ENCODE measurements around the gene IST1.
"Not testable (repeated sequence)": the region's sequence is repeated elsewhere in the genome, so short reads cannot be mapped to it uniquely, and the experiment has no call there.

Gene IST1

GRCh38 chr16:71902656-71903365, 7.5 kb downstream of the IST1 start:
- H3K36me3 ChIP-seq = no peaks in the 10 kb centered on the region
- DNase-seq = no peak
- no peak for TF ChIP-seq CTCF (IDR thresholded peaks at IDR 0.05)
- H3K27me3 ChIP-seq = no peaks in the 10 kb centered on the region
- H3K4me3 ChIP-seq = no peak overlapping the region
- peaks cover 0 to 86% (median 30%) of the 10 kb centered on the region in 4 donors for H3K4me1 ChIP-seq
- H3K27ac ChIP-seq = no peak overlapping the region
- intact Hi-C loops (cut with DNase I; ENCODE audit: low total_unique reads) = no loop called here
- no peaks in the 10 kb centered on the region for H3K9me3 ChIP-seq

- Histone ChIP-seq H3K9me3 (no peaks in the 10 kb centered on the region), H3K27me3 (no peaks in the 10 kb centered on the region), H3K36me3 (no peaks in the 10 kb centered on the region), H3K4me1 (peaks cover 0 to 86% (median 28%) of the 10 kb centered on the region in 4 donors), H3K4me3 (no peak overlapping the region), H3K27ac (no peak overlapping the region)
- no peak for DNase-seq
- TF ChIP-seq CTCF (IDR thresholded peaks at IDR 0.05) = no peak
- intact Hi-C loops (cut with DNase I; ENCODE audit: low total_unique reads) = no loop called here
Observed at GRCh38 chr16:71903608-71904007, 8.3 kb downstream of the IST1 start.

- intact Hi-C loops (cut with DNase I; ENCODE audit: low total_unique reads) = no loop called here
- no peak for TF ChIP-seq CTCF (IDR thresholded peaks at IDR 0.05)
- no peaks in the 10 kb centered on the region for H3K27me3 ChIP-seq
- peaks cover 0 to 2% (median 0%) of the 10 kb centered on the region in 3 donors for H3K36me3 ChIP-seq
- no peak for DNase-seq
- H3K4me1 ChIP-seq = peaks cover 0 to 86% (median 23%) of the 10 kb centered on the region in 4 donors
- H3K9me3 ChIP-seq = no peaks in the 10 kb centered on the region
- no peak overlapping the region for H3K4me3 ChIP-seq
- H3K27ac ChIP-seq = no peak overlapping the region
Observed at GRCh38 chr16:71904239-71904638, 8.9 kb downstream of the IST1 start.

DNA sequence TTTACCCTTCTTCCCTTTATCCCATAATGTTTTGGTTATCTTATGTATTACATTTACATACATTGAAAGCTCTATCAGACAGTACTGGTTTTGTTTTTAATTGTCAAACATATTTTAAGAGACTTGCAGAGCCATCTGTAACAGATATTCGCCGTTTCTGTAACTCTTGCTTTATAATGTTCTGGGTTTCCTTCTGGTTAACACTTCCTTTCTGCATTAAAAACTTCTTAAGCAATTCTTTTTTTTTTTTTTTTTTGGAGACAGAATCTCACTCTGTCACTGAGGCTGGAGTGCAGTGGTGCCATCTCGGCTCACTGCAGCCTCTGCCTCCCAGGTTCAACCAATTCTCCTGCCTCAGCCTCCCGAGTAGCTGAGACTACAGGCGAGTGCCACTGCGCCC, 10.4 kb downstream of the IST1 start:
- peaks cover 0 to 81% (median 18%) of the 10 kb centered on the region in 4 donors for H3K4me1 ChIP-seq

GRCh38 chr16:71911121-71911520, 15.8 kb downstream of the IST1 start:
- H3K27ac ChIP-seq = no peak overlapping the region
- peaks cover 0 to 5% (median 4%) of the 10 kb centered on the region in 3 donors for H3K36me3 ChIP-seq
- no peak for TF ChIP-seq CTCF (IDR thresholded peaks at IDR 0.05)
- peaks cover 0 to 78% (median 21%) of the 10 kb centered on the region in 4 donors for H3K4me1 ChIP-seq
- no peak overlapping the region for H3K4me3 ChIP-seq
- intact Hi-C loops (cut with DNase I; ENCODE audit: low total_unique reads) = no loop called here
- H3K9me3 ChIP-seq = no peaks in the 10 kb centered on the region
- DNase-seq = no peak
- H3K27me3 ChIP-seq = no peaks in the 10 kb centered on the region

More for the DNA sequence above, 10.4 kb downstream of the IST1 start:
- not testable (repeated sequence) for H3K27me3 ChIP-seq, H3K27ac ChIP-seq, DNase-seq, H3K36me3 ChIP-seq, H3K9me3 ChIP-seq, H3K4me3 ChIP-seq
- intact Hi-C loops (cut with DNase I; ENCODE audit: low total_unique reads) = loop anchor here (2.0 kb wide), 1 partner anchor 49 kb away; no protein-coding TSS in a partner anchor

DNA sequence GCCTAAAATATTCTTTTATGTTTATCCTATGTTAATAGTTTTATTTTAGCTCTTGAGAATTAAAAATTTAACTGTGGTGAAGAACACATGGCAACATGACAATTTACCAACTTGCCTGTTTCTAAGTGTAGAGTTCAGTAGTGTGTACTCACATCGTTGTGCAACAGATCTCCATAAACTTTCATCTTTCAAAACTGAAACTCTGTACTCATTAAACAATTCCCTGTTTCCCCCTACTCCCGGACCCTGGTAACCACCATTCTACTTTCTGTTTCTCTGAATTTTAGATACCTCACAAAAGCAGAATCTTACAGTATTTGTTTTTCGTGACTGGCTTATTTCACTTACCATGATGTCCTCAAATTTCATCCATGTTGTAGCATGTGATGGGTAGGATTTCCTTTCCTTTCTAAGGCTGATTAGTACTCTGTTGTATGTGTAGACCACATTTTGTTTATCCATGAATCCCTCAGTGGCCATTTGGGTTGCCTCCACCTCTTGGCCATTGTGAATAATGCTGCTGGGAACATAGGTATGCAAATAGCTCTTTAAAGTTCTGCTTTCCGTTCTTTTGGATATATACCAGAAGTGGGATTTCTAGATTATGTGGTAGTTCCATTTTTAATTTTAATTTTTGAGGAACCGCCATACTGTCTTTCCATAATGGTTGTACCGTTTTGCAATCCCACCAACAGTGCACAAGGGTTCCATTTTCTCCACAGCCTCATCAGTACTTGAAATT, 17.4 kb downstream of the IST1 start:
- Histone ChIP-seq H3K9me3 (no peaks in the 10 kb centered on the region), H3K27me3 (no peaks in the 10 kb centered on the region), H3K27ac (no peak overlapping the region), H3K4me3 (no peak overlapping the region), H3K36me3 (peaks cover 0 to 21% (median 12%) of the 10 kb centered on the region in 3 donors), H3K4me1 (peaks cover 0 to 80% (median 23%) of the 10 kb centered on the region in 4 donors)
- no peak for DNase-seq
- TF ChIP-seq CTCF (IDR thresholded peaks at IDR 0.05) = no peak
- intact Hi-C loops (cut with DNase I; ENCODE audit: low total_unique reads) = no loop called here

All from tibial artery (tissue), 4 donors.